ENCODE data around the gene FBXO38. TPM values are rescaled to one million over a fixed set of nuclear protein-coding genes. Genes with fewer than 3 reads are reported as not detected.

FBXO38 gene, protein sequence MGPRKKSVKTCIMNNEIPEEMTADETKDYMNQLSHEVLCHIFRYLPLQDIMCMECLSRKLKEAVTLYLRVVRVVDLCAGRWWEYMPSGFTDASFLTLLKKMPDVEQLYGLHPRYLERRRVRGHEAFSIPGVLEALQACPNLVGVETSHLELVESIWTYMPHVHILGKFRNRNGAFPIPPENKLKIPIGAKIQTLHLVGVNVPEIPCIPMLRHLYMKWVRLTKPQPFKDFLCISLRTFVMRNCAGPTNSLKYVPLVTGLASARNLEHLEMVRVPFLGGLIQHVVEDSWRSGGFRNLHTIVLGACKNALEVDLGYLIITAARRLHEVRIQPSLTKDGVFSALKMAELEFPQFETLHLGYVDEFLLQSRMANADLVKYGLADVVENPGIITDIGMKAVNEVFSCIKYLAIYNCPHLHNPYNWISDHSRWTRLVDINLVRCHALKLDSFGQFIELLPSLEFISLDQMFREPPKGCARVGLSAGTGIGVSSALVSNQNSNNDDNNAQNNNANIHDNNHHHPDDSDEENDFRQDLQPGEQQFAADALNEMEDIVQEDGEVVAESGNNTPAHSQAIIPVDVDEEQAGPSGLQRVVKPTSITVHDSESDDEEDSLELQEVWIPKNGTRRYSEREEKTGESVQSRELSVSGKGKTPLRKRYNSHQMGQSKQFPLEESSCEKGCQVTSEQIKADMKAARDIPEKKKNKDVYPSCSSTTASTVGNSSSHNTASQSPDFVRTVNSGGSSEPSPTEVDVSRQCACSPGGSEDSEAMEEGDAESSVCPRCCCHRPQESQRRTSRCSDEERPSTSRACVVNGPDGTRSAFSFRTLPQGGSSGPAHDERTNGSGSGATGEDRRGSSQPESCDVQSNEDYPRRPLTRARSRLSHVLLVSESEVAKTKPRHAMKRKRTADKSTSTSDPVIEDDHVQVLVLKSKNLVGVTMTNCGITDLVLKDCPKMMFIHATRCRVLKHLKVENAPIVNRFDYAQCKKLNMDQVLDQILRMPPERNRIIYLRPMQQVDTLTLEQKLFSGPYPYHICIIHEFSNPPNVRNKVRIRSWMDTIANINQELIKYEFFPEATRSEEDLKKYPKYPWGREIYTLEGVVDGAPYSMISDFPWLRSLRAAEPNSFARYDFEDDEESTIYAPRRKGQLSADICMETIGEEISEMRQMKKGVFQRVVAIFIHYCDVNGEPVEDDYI
- polyA plus RNA-seq (2013, experiment 1 of 2; ENCODE audit: insufficient read length), result 21.4 TPM
- 18.6 TPM for polyA plus RNA-seq (2013, experiment 2 of 2; ENCODE audit: insufficient read length)

DNA sequence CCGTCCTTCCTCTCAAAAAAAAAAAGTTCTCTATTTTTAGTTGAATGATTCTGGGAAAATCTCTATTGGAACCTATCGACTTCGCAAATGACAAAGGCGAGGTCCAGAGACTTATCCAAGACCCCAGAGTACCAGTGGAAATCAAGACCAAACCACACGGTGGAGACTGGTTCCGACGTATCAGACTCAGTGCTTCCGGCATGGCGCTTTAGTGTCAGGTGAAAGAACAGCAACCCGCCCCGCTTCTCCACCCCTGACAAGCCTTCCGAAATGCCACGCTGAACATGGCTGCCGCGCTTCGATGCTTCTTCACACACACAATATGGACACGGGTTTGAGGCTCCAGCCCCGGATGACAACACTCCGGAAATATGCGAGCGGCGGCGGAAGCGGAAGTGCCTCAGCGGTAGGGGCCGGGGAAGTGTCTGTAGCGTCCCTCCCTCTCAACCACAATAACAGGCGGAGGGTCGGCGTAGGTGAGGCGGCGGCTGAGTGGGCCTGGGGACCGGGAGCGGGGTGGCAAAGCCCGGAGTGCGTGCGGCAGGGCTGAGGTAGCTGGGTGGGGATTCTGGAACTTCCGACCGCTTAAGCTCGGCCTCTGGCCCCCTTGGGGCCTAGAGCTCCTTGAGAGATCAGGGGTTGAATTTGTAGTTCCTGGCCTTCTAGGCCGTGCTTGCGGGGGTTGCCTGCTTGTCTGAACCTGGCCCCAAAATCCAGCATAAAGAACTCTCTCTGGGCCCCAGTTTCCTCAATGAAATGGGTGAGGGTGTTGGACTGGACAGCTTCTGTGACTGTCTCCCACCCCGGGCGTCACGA is at the start of gene FBXO38:
FBXO38 (plus strand) TSS at position 395 of the 816 bp plus-strand sequence. CDS start 10,819 bp downstream, outside the sequence.
- DNase-seq, result peak; percentile 95

DNA sequence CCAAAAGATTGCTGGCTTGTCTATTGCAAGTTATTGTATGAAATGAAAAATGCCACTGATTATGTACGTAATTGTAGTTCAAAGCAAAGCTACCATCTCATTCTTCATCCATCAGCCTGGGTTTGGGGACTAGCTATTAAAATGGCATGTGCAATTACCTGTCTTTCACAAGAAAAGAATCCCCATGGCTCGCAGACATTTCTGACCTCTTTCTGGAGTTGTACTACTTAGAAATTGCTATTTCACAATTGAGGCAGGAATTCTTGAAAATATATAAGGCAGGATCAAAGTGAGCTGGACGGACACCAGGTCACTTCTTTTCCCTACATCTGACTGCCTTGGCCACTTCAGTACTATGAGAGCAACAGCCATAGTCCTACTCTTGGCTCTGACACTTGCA is 48.5 kb upstream of the FBXO38 start, which contains the start of gene SPINK9:
SPINK9 (plus strand) TSS at position 301 of the 400 bp plus-strand sequence; CDS start at position 356, 55 bp downstream.
- no peak for DNase-seq

DNA sequence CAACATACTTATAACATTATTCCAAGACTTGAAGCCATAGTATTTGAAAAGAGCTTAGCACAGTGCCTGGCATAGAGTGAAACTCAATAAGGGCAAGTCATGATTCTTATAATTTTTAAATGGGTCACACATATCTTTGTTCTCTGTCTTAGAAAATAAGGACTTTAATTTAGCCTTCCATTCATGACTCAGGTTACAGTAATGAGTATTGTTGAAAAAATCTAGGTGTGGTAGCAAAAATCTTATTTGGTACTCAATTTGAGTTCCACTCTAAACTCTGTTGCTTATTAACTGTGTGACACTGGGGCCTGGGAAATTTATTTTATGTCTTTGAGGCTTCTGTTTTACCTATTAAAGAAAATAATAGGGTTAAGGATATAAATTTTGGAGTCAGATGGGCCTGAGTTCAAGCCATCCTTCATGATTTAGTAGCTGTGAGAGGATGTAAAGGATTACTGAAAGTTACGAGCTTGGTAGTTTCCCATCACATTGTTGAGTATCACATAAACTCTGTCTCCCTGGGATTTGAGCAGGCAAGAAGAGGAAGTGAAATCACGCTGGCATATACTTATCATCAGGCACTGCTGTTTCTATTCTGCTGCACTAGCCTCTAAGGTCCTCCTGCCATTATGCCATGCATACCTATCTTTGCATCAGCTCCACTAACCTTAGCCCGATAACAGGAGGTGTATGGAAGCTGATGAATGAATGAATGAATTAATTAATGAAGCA is 46.9 kb upstream of the FBXO38 start:
- no peak for DNase-seq

DNA sequence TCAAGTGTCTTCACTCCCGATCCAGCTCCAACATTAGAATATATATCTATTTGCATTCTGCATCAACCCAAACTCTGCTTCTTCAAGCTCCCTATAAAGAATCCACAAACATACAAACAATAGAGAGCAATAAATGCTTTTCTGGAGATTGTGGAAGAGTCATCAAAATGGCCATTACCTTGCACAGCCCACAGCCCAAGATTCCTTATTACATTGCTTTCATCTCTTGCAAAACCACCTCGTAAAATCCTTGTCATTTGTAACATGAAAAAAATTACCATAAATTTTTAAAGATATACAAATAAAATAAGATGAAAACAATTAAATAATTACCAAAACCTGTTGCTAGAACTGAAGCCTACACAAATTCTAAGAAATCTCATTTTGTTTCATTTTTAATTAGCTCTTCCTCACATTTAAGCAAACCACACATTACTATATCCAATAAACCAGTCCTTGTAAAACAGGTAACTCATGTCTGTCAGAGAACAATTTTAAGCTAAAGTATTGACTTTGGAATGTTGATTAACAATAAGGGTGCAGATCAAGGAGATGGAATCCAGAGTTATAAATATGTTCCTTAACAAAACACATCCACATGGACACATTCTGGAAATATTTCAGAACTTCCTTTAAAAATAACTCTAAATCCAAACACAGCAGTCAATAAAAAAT is 41.2 kb upstream of the FBXO38 start:
- no peak for DNase-seq

DNA sequence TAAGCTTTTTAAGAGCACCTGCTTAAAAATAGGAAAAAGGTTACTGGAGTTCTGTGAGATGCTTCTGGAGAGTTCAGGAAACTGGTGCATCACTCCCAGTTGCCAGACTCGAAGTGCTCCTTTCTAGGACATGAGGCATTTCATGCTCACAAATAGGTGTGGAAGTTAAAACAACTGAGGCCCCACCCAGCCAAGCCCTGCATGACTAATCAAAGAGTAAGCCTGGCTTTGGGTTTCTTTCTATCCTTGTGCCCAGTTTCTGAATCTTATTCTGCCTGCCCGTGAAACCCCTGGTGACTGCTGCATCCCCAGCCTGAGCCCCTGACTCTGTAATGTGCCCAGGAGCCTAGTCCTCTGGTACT is 40.7 kb upstream of the FBXO38 start:
- no peak for DNase-seq

DNA sequence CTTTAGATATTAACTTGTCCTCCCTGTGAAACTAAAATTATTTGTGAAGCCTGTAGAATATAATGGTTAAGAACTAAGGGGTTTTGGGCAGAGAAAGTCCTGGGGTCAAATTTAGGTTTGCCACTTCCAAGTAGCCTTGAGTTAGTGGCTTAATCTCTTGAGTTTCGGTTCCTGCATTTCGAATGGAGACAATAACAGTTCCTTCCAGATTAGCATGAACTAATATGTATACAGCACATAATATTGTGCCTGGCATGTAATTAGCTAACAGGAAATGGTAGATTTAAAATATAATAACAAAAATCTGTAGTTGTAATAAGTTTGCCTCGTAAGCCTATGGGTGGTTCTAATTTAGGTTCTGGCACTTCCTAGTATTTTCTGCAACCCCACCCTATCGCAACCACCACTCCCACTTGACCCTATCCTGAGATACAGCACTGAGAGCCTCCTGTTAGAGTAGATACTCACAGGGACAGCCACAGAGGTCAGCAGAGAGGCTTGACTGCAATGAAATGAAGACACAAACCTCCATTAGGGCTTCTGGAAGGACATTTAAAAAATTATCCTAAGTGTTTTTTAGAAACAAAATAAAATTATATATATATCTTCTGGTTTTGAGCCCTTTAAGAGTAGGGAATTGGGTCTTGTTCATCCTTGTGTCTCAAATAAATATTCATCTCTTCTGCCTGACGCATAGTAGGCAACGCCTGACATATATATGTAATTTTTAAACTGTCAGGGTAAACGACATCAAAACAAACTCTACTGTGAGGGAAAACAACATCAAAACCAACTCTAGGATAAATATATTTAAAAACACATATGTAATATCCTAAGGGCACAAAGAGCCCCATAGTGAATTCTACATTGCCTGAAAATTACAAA is 39.9 kb upstream of the FBXO38 start:
- no peak for DNase-seq

DNA sequence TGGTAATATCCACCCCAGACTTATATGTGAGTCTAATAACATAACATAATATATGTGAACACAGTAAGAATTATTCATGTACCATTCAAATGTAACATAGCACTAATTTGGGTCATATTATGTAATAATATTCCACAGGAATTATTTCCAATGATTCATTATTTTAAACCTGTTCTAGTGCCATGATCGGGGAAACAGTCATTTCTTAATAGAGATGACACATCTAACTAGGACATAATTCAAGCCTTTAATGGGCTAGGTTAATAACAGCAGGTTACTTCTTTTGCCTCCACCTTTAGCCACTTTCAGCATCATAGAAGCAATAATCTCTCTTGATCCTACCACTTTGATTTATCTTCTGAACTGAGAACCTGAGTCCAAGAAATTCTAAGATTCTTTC is 36.1 kb upstream of the FBXO38 start:
- DNase-seq, result no peak

DNA sequence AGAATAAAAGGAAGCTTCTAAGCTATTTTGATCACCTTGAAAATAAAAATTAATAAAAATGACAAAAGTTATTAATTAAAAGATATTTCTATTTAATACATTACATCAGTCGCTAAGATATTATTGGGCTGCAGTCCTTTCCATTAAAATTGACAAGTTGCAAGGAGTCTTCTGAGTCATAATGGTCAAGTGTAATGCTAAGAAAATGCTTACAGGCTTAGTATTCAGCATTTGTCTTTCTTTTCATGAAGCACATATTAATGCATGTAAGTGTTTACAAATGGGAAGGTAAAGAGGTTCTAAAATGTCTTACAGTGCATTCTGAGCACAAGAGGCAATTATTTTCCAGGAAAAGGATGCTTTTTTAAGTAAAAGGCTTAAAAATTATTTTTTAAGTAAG is 31.1 kb upstream of the FBXO38 start:
- no peak for DNase-seq

DNA sequence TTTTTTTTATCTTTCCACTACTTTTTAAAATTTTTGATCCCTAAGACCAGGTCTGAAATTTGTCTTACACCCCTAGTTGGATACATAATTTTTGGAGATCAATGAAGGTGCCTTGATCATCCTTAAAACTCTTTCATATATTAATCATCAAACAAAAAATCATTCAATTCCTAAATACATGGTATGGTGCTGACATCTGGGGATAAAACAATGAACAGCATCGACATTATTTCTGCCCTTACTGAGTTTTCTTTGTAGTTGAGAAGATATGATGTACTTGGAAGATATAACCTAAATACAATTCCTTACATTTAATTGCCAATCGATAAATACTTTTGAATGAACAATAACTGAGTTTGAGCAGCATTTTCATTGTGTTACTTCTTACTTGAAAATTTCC is 30.1 kb upstream of the FBXO38 start:
- DNase-seq, result no peak

DNA sequence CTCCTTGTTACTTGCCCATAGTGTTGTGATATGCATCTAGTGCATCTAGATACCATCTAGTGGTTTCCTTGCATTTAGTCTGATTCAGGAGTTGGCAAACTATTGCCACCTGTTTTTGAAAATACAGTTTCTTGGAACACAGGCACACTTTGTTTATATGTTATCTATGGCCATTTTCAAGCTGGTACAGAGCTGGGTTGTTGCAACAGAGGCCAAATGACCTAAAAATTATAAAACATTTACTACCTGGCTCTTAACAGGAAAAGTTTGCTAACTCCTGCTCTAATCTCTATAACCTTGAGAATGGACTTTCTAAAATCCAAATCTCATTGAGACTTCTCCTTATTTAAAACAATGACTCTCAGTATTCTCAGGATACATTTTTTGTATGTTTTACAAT is 19.4 kb upstream of the FBXO38 start:
- DNase-seq, result no peak

DNA sequence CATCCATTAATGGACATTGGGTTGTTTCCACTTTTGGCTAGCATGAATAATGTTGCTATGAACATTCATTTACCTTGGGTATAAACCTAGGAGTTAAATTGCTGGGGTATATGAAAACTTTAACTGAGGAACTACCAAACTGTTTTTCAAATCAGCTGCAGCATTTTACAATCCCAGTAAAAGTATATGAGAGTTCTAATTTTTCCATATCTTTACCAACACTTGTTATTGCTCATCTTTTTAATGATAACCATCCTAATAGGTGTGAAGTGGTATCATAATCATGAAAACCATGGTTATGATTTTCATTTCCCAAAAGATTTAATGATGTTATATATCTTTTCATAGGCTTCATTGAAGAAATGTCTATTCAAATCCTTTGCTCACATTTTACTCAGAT is 15.5 kb upstream of the FBXO38 start:
- no peak for DNase-seq

DNA sequence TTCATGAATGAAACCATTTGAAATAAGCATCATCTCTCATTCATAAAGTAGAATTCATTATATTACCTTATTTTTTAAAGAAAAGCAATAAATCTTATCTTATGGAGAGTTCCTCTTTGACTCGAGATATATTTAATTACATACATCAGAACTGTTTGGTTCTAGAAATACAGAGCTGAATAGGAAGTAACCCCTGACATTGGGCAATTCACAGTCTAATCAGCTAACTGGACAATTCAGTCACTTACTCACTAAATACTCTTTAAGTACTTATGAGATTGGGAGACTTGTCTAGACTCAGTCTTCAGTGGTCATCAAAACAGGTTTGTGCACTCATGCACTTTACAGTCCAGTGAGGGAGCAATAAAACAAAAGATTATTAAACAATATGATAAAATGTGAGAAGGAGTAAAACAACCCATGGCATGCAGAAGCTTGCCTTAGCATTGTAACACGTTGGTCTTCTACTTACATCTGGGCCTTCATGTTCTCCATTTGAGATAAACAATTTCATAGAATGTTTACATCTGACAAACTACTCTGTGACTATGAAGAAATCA is 11.5 kb upstream of the FBXO38 start:
- DNase-seq, result no peak

DNA sequence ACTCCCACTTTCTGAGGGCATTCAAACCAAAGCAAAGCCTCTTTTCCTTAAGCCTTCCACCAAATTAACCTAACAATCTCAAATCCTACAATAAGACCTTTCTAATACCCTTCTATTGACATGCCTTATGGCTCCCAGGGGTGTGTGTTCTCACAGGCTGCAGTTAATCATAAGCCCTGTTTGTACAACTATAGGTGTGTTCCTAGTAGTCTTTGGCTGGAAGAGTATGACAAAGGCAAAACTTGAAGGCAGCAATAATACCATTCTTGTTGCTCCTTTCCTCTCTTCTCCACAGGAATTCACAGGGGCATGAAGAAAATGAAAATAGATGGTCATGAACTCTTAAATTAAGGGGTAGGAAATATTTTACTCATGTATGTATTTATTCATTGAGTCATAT is 10.9 kb upstream of the FBXO38 start:
- no peak for DNase-seq

DNA sequence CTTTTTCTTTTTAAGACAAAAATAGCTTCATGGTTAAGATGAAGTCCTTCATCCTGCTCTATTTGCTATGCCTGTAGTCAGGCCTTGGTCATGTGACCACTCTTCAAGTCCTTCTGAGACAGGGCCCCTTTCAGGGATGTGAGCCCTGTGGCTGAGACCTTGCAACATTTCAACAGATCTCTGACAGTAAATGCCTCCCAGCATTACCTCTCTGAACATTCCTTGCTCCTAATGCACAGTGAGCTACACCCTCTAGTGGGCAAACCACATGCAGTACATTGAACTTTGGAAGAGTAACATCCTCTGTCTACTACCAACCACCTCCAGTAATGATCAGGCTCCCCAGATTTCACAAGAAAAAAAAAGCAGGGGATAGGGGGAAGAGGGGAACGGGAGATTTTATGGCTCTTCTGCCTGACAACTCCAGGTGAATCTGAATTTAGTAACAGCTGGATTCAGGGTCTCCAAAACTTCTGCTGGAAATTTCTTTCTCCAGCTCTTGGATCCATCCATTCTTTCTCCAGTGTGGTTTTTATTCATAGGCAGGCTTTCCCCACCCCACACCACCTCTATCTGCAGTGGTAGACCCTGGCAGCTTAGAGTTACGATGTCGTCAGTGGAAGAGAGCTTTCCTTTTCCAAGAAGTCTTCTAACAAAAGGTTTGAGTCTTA is 8.9 kb upstream of the FBXO38 start:
- DNase-seq, result peak; percentile 61

DNA sequence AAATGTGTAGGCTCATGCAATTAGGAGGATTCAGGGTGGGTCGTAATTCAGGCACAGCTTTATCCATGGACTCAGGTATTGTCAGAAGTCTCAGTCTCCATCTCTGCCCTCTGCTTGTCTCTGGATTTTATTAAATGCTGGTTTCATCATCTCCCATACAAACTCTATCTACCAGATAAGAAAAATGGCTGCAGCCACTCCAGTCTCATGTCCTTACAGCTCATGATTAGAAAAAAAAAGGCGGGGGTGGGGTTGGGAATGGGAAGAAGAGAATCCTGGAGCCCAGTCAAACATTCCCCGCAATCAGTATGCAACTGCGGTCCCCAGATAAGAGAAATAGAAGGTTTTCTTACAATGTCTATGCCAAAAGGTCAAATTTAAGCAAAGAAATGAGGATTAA is 7.6 kb upstream of the FBXO38 start:
- no peak for DNase-seq

DNA sequence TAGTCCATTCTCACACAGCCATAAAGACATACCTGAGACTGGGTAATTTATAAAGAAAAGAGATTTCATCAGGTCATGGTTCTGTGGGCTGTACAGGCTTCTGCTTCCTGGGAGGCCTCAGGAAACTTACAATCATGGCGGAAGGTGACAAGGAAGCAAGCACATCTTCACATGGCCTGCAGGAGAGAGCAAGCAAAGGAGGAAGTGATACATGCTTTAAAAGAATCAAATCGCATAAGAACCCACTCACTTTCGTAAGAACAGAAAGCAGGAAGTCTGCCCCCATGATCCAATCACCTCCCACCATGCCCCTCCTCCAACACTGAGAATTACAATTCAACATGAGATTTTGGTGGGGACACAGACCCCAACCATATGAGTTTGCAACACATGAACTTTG is 5.1 kb upstream of the FBXO38 start:
- DNase-seq, result no peak

DNA sequence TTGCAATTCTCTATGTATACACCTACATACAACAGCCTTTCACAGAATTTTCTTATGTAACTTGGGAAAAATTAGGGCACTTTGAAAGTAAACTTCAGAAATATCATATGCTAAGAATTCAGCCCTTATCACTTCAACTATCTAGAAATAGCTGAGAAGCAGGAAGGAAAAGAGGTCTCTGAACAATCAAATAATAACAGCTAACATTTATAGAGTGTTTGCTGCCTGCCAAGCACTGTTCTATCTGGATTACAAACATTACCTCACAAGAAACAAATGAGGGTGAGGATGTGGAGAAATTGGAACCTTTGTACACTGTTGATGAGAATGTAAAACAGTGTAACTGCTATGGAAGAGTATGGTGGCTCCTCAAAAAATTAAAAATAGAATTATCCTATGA is 4.4 kb upstream of the FBXO38 start:
- DNase-seq, result no peak

DNA sequence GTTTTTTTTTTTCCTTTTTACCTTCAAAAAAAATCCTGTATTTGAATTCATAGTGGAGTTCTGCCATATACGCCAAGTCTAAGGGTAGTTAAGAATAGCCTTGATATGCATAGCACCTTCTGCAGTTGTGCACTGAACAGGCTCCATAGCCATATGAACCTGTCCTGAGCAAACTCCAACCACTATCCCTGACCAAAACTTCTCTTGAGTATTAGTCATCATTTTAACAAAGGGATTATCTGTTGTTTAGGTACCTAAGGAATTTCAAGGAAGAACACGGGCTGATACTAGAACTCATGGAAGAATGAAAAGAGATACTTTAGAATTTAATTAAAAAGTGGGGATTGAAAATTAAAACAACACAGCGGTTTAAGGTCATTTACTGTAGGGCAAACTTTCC is 1.9 kb upstream of the FBXO38 start:
- no peak for DNase-seq

DNA sequence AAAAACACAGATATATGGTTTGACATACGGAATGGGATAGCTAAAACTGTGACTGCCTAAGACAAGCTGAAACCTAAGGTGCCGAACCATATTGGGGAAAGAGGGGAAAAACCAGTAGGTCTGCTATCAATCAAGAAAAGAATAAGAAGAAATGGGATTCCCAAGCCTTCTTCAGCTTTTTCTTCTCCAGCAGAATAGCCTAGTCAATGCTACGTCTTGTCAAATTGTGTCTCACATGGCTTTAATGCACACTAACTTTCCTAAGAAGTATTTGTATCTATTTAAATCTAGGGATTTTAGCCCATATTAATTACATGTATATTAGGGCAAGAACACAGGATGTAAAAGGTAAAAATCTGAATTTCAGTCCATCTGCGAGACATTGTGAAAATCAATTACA is 797 bp upstream of the FBXO38 start:
- DNase-seq, result no peak
